GM12801 (cell line): Measurements from ENCODE around the gene GLUL.

Source experiments
- CTCF ChIP-seq: IDR thresholded peaks from one replicate; pipeline ENCODE4 v1.5.1; 2011; ENCODE audit warnings: control low read depth; ENCODE audit not compliant: insufficient read length; ENCODE audit errors: extremely low read depth

Gene GLUL

GRCh38 chr1:182385885-182386853 is 5.4 kb downstream of the GLUL start:
- no peak for TF ChIP-seq CTCF

GRCh38 chr1:182384387-182384960 is 7.1 kb downstream of the GLUL start:
- TF ChIP-seq CTCF = no peak

- TF ChIP-seq CTCF = no peak
These were observed 7.7 kb downstream of the GLUL start for GRCh38 chr1:182383934-182384333.

GRCh38 chr1:182383037-182383661 is 8.4 kb downstream of the GLUL start:
- no peak for TF ChIP-seq CTCF

- no peak for TF ChIP-seq CTCF
These were observed 9.4 kb downstream of the GLUL start for GRCh38 chr1:182381962-182382819.

- no peak for TF ChIP-seq CTCF
These were observed 11.4 kb downstream of the GLUL start for GRCh38 chr1:182380199-182380598.

- TF ChIP-seq CTCF = no peak
These were observed 14.5 kb downstream of the GLUL start for GRCh38 chr1:182376936-182377574.
